T-helper 2 cell treated with Interferon-gamma antibody and Interleukin-4, amounts not matched to agents 100 ng/mL and 5 ng/mL, for 36 hours (primary cell): ENCODE results near the gene IFTAP. TPM values are rescaled to one million over a fixed set of nuclear protein-coding genes. Genes with fewer than 3 reads are reported as not detected.

Source experiments
- intact Hi-C: fragments of 100-400 bp; cut with micrococcal nuclease; formaldehyde crosslinking; loops from one replicate; pipeline ENCODE4 v1.15.1; 2023
- total RNA-seq: library from RNA; stranded (reverse); gene quantifications from 2 replicates; pipeline ENCODE4 v1.2.3, GENCODE V29; 2022

The IFTAP gene
- total RNA-seq, 1 donor from 2014 or later: 1.6 TPM

DNA sequence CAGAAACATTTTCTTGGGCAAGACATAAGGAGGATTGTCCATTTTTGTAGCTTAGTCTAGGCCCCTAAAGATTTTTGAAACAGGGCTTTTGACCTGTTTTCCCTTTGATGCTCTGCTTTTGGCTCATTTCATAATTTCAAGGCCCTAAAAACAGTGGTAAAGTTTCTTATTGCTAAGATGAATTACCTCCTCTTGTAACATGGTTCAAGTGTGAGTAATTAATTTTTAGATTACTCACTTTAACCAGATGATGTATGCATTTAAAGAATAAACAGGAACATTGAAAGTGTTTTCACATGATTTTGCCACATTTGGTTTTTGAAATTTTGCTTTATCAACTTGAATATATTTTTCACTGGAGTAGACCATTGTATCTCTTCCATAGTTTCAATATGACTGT, 2.6 kb downstream of the IFTAP start:
- intact Hi-C loops: no loop called here

DNA sequence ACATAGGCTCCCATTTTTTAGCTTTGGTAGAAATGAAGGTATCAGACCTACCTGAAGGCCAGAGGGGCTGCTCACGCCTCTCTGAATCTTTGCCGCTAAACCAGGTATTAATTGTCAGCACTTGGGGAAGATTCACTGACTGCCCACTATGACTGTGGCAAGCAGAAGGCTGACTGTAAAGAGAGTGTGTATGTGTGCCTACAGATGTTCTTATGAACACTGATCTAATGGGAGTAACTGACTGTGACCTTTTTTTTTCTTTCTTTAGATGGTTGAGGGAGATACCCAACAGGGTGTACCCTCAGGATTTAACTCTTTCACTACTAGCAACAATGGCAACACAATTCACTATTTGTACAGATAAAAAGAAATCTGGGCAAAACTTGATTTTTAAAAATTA, 3.7 kb downstream of the IFTAP start, which contains the start of gene RAG2:
RAG2 (minus strand) TSS at position 186 of the 400 bp plus-strand sequence. CDS start 4,068 bp downstream, outside the sequence.
- intact Hi-C loops: no loop called here

DNA sequence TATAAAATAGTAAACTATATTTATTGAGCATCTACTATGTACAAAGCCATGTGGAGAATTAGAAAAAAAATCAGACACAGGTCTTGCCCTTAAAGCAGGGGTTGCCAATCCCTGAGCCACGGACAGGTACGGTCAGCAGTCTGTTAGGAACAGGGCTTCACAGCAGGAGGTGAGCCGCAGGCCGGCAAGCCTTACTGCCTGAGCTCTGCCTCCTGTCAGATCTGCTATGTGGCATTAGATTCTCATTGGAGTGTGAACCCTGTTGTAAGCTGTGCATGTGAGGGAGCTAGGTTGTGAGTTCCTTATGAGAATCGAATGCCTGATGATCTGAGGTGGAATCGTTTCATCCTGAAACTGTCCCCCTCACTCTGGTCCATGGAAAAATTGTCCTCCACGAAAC, 5.9 kb downstream of the IFTAP start:
- intact Hi-C loops: no loop called here

DNA sequence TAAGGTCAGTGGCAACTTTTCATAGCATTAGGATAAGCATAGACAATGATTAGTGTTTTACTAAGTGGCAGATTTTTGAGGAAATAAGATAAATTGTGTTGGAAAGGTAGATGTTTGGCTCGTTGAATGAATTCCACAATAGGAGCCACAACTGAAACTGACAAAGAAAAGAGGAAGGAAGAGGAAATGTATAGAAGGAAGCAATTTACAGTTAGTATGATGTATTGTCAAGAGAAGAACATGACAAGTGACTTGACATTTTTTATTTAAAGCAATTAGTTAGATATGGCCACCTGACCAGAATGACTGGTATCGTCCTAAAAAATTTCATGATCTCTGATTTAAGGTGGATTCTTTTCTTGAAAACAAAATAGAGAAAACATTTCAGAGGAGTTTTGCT, 6.9 kb downstream of the IFTAP start:
- intact Hi-C loops: no loop called here

DNA sequence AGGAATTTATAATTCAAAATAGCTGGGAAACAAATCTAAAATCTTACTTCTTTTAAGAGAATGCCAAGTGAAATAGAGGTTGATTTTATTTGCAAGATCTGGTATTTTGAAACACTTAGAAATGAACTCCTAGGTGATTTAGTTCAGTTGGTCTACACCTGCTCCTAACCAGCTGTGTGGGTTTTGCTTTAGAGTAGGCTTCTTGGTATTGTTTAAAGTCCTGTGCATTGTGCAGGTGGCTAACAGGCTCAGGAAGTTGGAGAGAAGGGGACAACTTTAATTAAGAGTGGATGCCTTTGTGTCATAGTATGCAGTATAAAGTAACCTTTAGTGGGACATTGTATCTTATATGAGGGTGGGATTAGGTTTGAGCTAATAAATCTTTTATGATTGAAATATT, 7.8 kb downstream of the IFTAP start:
- intact Hi-C loops: no loop called here

DNA sequence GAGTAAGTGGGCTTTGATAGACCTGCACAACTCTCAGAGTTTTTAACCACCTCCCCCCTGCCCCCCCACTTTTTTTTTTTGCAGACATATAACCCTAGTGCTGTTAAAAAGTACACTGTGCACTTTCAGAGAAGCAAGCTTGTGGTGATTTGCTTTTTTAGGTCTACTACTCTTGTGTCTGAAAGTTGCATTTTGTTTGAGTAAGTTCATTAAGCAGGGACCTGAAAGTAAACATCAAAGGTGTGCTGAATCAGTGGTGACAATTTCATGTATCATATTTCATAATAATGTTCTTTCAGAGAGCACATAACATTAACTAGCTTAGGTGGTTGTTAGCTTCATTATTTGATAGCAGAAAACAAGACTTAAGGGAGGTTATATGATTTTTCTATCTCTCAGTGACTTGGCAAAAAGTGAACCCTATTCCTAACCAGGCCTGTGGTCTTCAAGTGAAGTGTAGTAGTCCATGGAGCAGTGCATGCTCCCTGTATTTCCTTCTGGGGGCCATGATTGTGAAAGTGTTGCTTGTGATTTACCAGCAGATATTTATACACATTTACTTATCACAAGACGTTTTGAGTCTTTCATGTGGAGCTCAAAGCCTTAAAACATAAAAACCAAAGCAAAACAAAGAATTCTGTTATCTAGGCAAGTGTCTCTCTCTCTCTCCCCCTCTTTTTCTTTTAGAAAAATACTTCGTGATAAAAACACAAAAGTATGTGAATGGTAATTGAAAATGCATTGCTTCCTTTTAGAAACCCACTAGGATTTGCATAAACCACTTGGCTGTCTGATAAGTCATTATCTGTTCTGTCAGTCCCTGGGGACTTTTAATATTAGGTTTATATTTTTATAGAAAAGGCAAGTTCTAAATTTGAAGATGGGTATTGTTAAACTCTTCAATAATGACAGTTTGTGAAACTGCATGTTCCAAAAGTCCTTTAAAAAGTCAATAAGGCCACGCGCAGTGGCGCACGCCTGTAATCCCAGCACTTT, 11.2 kb downstream of the IFTAP start:
- intact Hi-C loops: no loop called here

DNA sequence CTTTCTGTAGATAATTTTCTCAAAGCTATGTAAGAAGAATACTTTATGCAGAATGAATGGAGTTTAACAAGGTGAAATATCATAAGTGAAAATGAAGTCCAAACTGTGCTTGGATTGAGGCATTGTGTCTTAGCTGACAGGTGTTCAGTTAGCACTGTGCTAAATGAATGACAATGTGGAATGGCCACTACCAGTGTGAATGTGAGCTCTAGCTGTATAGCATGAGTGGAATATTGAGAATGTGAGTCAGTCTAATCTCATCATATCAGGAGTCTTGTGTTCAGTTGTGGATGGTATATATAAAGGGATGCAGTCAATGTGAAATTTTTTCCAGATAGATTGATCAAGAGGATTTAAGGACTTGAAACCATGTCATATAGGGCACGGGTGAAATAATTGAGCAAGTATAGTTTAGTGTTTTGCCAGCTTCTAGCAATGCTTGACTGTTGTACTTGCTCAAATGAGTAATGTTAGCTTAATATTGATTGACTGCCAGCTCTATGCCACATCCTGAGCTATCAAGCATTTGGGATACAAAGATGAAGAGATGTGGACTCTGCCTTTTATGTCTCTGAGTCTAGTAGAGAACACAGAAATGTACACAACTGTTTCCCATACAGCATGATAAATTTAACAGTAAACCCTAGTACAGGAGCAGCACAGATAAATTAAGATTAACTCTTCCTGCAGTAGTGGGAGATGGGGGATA, 14.3 kb downstream of the IFTAP start:
- intact Hi-C loops: no loop called here

DNA sequence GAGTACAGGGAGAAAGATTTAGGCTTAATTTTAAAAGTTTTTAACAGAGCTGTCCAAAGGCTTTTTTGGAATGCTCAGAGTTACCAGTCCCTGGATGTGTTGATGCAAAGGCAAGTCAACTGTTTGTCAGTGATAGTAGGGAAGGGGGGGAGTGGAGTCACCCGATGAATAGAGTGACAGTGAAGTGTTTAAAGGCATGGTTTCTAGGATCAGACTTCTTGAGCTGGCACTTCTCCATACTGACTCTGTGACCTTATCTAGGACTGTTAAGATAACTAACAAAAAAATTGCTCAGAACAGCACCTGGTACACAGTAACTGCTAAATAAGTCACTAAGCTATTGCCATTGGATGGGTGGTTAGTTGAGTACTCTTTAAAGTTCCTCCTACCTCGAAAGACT, 15.1 kb downstream of the IFTAP start:
- intact Hi-C loops: no loop called here

DNA sequence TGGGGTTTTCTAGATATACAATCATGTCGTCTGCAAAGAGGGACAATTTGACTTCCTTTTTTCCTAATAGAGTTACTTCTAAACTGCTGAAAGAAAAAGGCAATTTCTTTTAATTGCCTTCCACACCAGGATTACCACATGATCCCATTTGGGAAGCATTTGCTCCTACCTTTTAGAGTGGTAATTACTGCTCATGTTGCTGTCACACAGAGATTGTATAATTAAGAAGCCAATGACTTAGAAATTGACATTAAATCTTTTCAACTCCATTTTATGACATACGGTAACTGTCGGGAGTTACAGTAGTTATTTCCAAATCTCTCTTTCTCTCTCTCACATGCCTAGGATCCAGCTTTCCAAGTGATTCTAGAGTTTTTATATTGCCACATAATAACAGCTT, 21.5 kb downstream of the IFTAP start:
- intact Hi-C loops: no loop called here

DNA sequence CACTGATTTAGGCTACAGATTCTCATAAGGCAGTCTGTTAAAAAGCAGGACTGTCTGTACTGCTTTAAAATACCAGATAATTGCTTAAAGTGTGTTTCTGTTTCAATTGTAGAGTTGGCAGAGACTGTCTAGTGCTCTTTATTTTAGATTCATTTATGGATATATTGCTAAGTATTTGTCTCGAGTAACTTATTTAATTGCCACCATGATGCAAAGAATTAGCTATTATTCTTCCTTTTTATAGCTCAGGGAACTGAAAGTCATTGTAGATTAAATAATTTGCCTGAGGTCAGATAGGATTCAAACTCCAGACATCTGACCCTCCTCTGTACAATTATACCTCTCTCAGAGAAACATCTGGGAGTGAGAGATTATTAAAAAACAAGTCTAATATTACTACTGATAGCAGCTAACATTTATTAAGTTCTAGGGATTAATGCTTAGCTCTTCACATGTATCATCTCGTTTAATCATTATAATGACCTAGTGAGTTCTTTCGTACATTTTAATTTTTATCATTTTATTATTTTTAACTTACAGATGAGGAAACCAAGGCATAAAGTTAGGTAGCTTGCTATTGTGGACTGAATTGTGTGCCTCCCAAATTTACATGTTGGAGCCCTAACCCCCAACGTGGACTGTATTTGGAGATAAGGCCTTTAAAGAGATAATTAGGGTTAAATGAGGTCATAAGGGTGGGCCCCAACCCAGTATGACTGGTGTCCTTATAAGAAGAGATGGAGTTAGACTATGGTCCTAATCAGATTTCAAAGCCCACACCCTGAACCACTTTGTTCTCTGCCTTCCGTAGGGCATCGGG, 23.5 kb downstream of the IFTAP start:
- intact Hi-C loops: no loop called here

DNA sequence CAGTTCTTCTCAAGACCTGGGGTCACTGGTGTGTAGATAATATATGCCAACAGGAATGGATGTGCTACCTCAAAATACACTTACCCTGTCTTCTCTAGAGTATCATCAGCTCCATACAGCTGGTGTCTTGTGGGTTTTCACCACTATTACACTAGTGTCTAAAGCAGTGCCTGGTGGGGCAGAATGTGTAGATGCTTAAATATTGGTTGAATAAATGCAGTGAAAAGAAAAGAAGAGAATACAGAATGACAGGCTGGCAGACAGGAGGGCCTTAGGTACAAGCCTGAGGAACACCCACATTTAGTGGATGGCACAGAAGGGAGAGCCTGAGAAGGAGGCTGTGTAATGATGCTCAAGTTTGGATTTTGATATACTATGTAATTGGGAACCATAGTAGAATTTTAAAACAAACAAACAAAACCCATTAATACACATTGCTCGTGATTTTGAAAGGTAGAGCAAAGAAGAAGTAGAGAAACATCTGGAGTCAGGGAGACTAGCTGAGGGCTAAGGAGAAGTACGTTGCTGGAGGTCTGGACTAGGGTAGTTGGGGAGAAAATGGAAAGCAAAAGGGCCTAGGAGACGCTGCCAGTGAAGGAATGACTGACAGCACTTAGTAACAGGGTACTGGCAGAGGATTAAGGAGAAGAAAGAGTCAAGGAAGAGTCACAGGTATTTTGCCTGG, 24.2 kb downstream of the IFTAP start:
- intact Hi-C loops: no loop called here

DNA sequence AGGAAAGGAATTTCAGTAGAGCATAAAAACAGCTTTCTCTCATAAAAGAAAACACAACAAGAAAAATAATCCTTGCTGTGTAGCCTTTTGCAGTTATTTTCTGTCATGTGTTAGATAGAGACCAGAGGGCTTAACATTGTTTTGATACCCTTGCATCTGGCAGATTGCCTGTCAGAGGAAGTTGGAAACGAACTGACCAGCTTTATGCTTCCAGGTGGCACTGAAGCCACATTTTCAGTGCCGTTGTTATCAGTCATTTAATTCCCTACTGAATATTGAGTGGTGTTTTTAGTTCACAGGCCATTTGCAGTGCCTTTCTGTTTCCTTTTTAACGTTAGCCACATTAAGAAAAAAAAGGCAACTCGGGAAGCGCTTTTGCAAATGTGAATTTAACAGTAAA, 25.2 kb downstream of the IFTAP start:
- intact Hi-C loops: no loop called here

DNA sequence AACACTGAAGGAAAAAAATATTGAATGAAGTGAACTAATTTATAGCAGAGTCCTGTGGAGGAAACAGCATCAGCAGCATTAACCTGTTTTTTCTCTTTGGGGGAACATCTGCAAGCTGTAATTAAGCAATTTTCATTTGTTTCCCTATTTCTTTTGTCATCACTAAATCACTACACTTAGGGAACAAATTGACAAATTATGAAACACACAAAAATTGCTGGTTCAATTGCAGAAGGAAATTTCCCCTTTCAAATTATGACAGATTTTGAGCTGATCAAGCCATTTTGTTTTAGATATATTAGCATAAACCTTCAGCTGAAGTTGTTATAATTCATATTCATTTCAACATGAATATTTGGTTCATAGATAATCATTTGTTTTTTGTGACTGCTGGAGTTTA, 25.9 kb downstream of the IFTAP start:
- intact Hi-C loops: no loop called here

DNA sequence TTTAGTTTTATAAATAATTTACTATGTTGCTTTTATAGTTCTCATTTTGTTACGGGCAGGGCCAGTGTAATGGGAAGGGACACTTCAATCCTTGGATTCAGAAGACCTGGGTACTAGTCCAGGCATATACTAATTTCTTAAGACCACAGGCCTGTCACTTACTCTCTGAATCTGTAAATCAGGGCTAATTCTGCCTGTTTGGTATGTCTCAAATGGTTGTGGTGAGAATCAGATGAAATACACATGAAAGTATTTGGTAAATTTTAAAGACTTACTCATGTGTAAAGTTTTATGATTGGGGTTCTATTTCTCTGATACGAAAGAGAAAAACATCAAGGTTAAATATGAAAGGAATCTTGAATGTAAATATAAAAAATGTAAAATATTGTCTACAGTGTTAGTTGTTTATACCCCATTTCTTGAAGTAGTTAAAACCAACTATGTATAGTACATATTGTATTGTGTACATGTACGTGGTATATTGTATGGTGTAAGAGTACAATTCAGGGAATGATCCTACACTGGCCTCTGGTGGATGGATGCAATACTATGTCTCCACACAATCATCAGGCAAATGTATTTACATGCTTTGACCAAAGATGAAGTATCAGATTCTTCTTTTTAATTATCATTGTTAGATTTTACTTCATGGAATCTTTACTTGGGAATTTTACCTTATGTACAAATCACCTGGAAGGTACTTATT, 28.3 kb downstream of the IFTAP start:
- intact Hi-C loops: loop anchor here (1.0 kb wide), 1 partner anchor 58 kb away; no protein-coding TSS in a partner anchor

DNA sequence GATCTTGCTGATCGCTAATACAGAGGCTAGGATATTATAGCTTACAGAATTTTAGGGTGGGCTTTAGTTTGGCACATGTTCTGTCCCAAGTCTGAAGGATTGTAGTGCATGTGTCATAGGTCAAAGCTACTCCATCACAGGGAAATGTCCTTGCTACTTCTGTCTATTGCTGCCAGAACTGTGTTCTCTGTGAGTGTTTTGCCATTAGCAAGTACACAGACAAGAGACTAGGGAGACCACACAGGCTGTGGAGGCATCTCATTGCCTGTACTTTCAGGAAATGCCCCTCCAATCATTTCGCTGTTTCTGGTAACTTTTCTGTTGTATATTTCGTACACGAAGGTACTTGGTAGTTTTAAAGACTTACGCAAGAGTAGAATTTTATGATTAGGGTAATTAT, 29.2 kb downstream of the IFTAP start:
- intact Hi-C loops: no loop called here

DNA sequence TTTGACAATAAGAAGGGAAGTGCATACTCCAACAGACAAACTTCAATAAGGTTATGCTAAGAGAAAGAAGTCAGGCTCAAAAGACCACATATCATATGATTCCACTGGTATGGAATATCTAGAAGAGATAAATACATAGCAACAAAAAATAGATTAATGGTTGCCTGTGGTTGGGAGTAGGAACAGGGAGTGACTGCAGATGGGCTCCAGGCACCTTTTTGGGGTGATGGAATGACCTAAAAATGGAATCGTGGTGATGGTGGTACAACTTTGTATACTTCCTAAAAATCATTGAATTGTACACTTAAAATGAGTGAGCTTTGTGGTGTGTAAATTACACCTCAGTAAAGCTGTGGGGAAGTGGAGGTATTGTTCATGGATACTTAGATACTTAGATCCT, 32.7 kb downstream of the IFTAP start:
- intact Hi-C loops: no loop called here

DNA sequence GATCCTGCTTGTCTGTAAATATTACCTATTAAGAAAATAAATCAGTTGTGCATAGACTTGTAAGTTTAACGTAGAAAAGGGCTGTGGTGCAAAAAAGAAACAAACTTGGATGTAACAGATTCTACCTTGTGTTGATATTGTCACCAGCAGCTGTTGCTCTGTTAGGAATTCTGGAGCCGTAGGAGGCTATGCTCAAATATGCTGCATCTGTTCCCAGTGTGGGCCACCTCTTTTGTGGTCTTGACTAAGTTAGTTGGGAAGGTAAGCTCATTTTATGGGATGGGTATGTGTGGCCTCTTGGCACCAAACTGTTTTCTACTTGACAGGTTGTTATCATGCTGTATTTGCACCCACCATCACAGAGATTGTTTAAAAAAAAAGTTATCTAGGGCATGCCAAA, 33.2 kb downstream of the IFTAP start:
- intact Hi-C loops: no loop called here

DNA sequence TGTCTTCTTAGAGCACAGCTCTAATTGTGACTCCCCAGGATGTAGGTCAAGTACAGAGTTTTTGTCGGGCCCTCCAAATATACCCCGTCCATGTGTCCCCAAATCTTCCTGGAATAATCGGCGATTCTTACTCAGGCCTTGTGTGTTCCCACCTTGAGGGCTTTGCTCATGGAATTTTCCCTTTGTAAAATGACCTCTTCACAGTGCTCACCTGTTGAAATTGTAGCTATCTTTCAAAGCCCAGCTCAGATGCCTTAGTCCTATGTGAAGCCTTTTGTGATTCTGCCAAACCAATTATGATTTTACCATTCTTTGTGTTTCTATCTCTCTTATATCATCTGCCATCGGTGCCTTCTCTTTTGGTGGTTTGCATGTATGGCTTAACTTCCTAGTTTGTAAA, 33.8 kb downstream of the IFTAP start:
- intact Hi-C loops: no loop called here

DNA sequence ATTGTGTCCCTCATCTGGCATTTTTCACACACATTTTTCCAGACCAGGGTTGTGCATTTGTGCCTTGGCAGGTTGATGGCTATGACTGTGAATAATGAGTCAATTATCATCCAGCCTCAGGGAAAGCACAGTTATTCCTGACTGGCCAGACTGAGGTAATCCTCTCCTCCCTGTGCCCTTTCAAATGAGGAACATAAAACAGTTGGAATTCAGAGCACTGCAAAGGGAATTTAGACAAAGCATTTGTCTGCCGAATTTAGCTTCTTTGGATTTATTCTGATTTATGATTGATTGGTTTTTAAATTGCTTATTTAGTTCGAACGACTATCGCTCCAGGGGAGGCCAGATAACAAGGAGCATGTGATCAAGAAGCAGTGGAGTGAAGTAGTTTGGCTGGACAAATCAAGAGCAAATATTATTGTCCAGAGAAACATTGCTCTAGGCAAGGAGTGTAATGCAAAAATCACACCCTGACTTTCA, 34.5 kb downstream of the IFTAP start:
- intact Hi-C loops: no loop called here

DNA sequence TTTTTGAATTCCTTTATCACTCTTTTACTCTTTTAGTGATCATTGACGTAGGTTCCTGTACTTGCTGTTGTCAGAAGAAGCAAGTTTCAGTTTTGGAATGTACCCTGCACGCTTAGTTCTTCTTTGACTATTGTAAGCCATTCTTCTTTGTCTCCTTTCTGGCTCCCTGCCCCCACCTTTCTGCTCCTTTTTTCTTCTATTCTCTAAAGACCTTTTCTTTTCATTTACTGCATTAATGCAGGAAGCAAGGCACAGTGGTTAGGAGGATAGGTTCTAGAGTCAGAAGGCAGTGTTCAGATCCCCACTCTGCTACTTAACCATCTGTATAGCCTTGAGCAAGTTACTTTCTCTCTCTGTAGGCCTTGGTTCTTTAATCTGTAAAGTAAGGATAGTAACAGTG, 37.5 kb downstream of the IFTAP start:
- intact Hi-C loops: no loop called here
